ENCODE results near the gene SAT2.

DNA sequence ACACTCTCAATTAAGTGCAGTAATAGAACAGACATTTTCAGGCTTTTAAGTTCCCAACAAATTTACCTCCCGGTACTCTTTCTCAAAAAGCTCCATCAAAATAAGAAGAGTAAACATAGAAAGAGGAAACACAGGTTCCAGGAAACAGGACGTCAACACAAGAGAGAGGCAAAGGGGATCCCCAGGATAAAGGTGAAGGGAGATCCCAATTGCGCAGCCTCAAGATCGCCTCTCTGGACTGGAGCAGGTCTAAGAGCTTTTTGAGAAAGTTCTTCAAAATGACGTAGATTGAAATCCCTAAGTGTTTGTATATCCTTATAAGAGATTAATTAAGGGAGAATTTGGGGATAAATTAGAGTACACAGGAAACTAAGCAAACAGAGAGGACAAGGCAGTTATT is 9.0 kb downstream of the SAT2 start:
- no peak for TF ChIP-seq POLR2A (IDR thresholded peaks at IDR 0.05)
- TF ChIP-seq, protein P1, sequence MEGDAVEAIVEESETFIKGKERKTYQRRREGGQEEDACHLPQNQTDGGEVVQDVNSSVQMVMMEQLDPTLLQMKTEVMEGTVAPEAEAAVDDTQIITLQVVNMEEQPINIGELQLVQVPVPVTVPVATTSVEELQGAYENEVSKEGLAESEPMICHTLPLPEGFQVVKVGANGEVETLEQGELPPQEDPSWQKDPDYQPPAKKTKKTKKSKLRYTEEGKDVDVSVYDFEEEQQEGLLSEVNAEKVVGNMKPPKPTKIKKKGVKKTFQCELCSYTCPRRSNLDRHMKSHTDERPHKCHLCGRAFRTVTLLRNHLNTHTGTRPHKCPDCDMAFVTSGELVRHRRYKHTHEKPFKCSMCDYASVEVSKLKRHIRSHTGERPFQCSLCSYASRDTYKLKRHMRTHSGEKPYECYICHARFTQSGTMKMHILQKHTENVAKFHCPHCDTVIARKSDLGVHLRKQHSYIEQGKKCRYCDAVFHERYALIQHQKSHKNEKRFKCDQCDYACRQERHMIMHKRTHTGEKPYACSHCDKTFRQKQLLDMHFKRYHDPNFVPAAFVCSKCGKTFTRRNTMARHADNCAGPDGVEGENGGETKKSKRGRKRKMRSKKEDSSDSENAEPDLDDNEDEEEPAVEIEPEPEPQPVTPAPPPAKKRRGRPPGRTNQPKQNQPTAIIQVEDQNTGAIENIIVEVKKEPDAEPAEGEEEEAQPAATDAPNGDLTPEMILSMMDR (IDR thresholded peaks at IDR 0.05), result no peak
